HEK293 (cell line): ENCODE data around the gene SUGP2.

Experiments used
- CTCF ChIA-PET: fragments of 350-600 bp; formaldehyde crosslinking; extraction: SDS; loops from one replicate; lab custom pipeline; 2021; ENCODE audit warnings: antibody characterized with exemption; lab: Yijun Ruan, JAX
- POLR2A ChIA-PET: fragments of 300-600 bp; formaldehyde crosslinking; extraction: SDS; loops from one replicate; lab custom pipeline; 2020; ENCODE audit warnings: antibody characterized with exemption, inconsistent platforms; lab: Yijun Ruan, JAX
- H3K27ac ChIP-seq: fragments of 200-500 bp; sonication (Bioruptor generic); 2 replicates; pipeline ENCODE4 v1.5.1; 2014; ENCODE audit warnings: low read depth, low read length, control low read depth, inconsistent platforms; ENCODE audit errors: extremely low read depth
- H3K36me3 ChIP-seq, 2 experiments: fragments of 200-500 bp in 1 of 2; sonication (Bioruptor generic) in 1 of 2; 1 replicate in 1 of 2; 2 replicates in 1 of 2; pipeline ENCODE4 v1.5.1; 2014 to 2017; ENCODE audit warnings: inconsistent platforms in 2 of 2, low read length in 2 of 2; ENCODE audit not compliant: control insufficient read depth in 2 of 2, insufficient read depth in 1 of 2
- H3K4me1 ChIP-seq: fragments of 200-500 bp; sonication (Bioruptor generic); 2 replicates; pipeline ENCODE4 v1.5.1; 2014; ENCODE audit warnings: mild to moderate bottlenecking, low read length, inconsistent platforms; ENCODE audit not compliant: control insufficient read depth, insufficient read depth
- H3K4me3 ChIP-seq: 2 replicates; pipeline ENCODE4 v1.5.1; 2011; ENCODE audit warnings: low read depth, mild to moderate bottlenecking, control low read depth, low read length, moderate library complexity
- H3K9me3 ChIP-seq: fragments of 200-500 bp; sonication (Bioruptor generic); 2 replicates; pipeline ENCODE4 v1.5.1; 2014; ENCODE audit warnings: low read depth, low read length, inconsistent platforms; ENCODE audit not compliant: control insufficient read depth, insufficient read depth
- HOXA7 ChIP-seq: sonication (generic); formaldehyde crosslinking; IDR thresholded peaks from 2 replicates; pipeline ENCODE4 v1.8.1; 2022; ENCODE audit warnings: missing genetic modification reagents, borderline replicate concordance
- KLF1 ChIP-seq: fragments of 450-650 bp; formaldehyde crosslinking; IDR thresholded peaks from 2 replicates; pipeline ENCODE4 v1.5.1; 2016; ENCODE audit warnings: missing biosample characterization, missing genetic modification characterization
- KLF16 ChIP-seq: fragments of 450-650 bp; formaldehyde crosslinking; IDR thresholded peaks from 2 replicates; pipeline ENCODE4 v1.5.1; 2017; ENCODE audit warnings: missing biosample characterization, missing genetic modification characterization
- KLF7 ChIP-seq: fragments of 450-650 bp; formaldehyde crosslinking; IDR thresholded peaks from 2 replicates; pipeline ENCODE4 v1.5.1; 2016; ENCODE audit warnings: missing biosample characterization, missing genetic modification characterization, borderline replicate concordance
- KLF9 ChIP-seq: fragments of 450-650 bp; formaldehyde crosslinking; IDR thresholded peaks from 2 replicates; pipeline ENCODE4 v1.5.1; 2016; ENCODE audit warnings: missing biosample characterization, missing genetic modification characterization, low read depth
- MYNN ChIP-seq: fragments of 450-650 bp; formaldehyde crosslinking; IDR thresholded peaks from 2 replicates; pipeline ENCODE4 v1.5.1; 2016; ENCODE audit warnings: missing biosample characterization, missing genetic modification characterization, borderline replicate concordance
- PRDM2 ChIP-seq: fragments of 450-650 bp; formaldehyde crosslinking; IDR thresholded peaks from 2 replicates; pipeline ENCODE4 v1.5.1; 2016; ENCODE audit warnings: missing biosample characterization, missing genetic modification characterization, borderline replicate concordance
- SCRT1 ChIP-seq: fragments of 450-650 bp; formaldehyde crosslinking; IDR thresholded peaks from 2 replicates; pipeline ENCODE4 v1.5.1; 2016; ENCODE audit warnings: missing biosample characterization, missing genetic modification characterization, borderline replicate concordance
- SP7 ChIP-seq: fragments of 450-650 bp; formaldehyde crosslinking; IDR thresholded peaks from 2 replicates; pipeline ENCODE4 v1.5.1; 2016; ENCODE audit warnings: missing biosample characterization, missing genetic modification characterization
- ZBTB11 ChIP-seq: fragments of 450-650 bp; formaldehyde crosslinking; conservative IDR thresholded peaks from 2 replicates; pipeline ENCODE4 v1.5.1; 2016; ENCODE audit warnings: low read depth, missing biosample characterization, missing genetic modification characterization
- ZBTB17 ChIP-seq: fragments of 450-650 bp; formaldehyde crosslinking; IDR thresholded peaks from 2 replicates; pipeline ENCODE4 v1.5.1; 2016; ENCODE audit warnings: missing biosample characterization, missing genetic modification characterization
- ZFP41 ChIP-seq: fragments of 450-650 bp; formaldehyde crosslinking; IDR thresholded peaks from 2 replicates; pipeline ENCODE4 v1.5.1; 2016; ENCODE audit warnings: missing biosample characterization, missing genetic modification characterization, borderline replicate concordance
- ZNF138 ChIP-seq: fragments of 450-650 bp; formaldehyde crosslinking; IDR thresholded peaks from 2 replicates; pipeline ENCODE4 v1.5.1; 2016; ENCODE audit warnings: missing biosample characterization, missing genetic modification characterization, borderline replicate concordance
- ZNF2 ChIP-seq: fragments of 450-650 bp; formaldehyde crosslinking; IDR thresholded peaks from 2 replicates; pipeline ENCODE4 v1.5.1; 2016; ENCODE audit warnings: missing biosample characterization, missing genetic modification characterization
- ZNF223 ChIP-seq: fragments of 450-650 bp; formaldehyde crosslinking; IDR thresholded peaks from 2 replicates; pipeline ENCODE4 v1.5.1; 2016; ENCODE audit warnings: missing biosample characterization, missing genetic modification characterization
- ZNF324 ChIP-seq: fragments of 450-650 bp; formaldehyde crosslinking; IDR thresholded peaks from 2 replicates; pipeline ENCODE4 v1.5.1; 2016; ENCODE audit warnings: missing biosample characterization, missing genetic modification characterization
- ZNF366 ChIP-seq: fragments of 450-650 bp; formaldehyde crosslinking; conservative IDR thresholded peaks from 2 replicates; pipeline ENCODE4 v1.5.1; 2016; ENCODE audit warnings: missing biosample characterization, missing genetic modification characterization
- ZNF514 ChIP-seq: fragments of 450-650 bp; formaldehyde crosslinking; IDR thresholded peaks from 2 replicates; pipeline ENCODE4 v1.5.1; 2016; ENCODE audit warnings: missing biosample characterization, missing genetic modification characterization
- ZNF658 ChIP-seq: fragments of 450-650 bp; formaldehyde crosslinking; IDR thresholded peaks from 2 replicates; pipeline ENCODE4; 2016; ENCODE audit warnings: missing biosample characterization, missing genetic modification characterization
- ZNF701 ChIP-seq: fragments of 450-650 bp; formaldehyde crosslinking; IDR thresholded peaks from 2 replicates; pipeline ENCODE4 v1.5.1; 2016; ENCODE audit warnings: missing biosample characterization, missing genetic modification characterization
- ZNF704 ChIP-seq: fragments of 450-650 bp; formaldehyde crosslinking; IDR thresholded peaks from 2 replicates; pipeline ENCODE4 v1.5.1; 2016; ENCODE audit warnings: missing biosample characterization, missing genetic modification characterization
- ZNF776 ChIP-seq: fragments of 450-650 bp; formaldehyde crosslinking; IDR thresholded peaks from 2 replicates; pipeline ENCODE4 v1.5.0; 2017; ENCODE audit warnings: missing biosample characterization, missing genetic modification characterization, borderline replicate concordance
- ZNF837 ChIP-seq: fragments of 450-650 bp; formaldehyde crosslinking; IDR thresholded peaks from 2 replicates; pipeline ENCODE4 v1.5.1; 2016; ENCODE audit warnings: missing biosample characterization, missing genetic modification characterization
- ZSCAN23 ChIP-seq: fragments of 450-650 bp; formaldehyde crosslinking; IDR thresholded peaks from 2 replicates; pipeline ENCODE4 v1.5.1; 2016; ENCODE audit warnings: missing biosample characterization, missing genetic modification characterization
- TF ChIP-seq, protein P1 (sequence below): fragments of 450-650 bp; formaldehyde crosslinking; IDR thresholded peaks from 2 replicates; pipeline ENCODE4 v1.5.1; 2017; ENCODE audit warnings: missing biosample characterization, missing genetic modification characterization

SUGP2 gene

GRCh38 chr19:19057317-19057716 is 24.0 kb upstream of the SUGP2 start (continued):
- TF ChIP-seq, protein P1, sequence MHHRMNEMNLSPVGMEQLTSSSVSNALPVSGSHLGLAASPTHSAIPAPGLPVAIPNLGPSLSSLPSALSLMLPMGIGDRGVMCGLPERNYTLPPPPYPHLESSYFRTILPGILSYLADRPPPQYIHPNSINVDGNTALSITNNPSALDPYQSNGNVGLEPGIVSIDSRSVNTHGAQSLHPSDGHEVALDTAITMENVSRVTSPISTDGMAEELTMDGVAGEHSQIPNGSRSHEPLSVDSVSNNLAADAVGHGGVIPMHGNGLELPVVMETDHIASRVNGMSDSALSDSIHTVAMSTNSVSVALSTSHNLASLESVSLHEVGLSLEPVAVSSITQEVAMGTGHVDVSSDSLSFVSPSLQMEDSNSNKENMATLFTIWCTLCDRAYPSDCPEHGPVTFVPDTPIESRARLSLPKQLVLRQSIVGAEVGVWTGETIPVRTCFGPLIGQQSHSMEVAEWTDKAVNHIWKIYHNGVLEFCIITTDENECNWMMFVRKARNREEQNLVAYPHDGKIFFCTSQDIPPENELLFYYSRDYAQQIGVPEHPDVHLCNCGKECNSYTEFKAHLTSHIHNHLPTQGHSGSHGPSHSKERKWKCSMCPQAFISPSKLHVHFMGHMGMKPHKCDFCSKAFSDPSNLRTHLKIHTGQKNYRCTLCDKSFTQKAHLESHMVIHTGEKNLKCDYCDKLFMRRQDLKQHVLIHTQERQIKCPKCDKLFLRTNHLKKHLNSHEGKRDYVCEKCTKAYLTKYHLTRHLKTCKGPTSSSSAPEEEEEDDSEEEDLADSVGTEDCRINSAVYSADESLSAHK: no peak
- no peak for TF ChIP-seq SP7
- no peak for TF ChIP-seq SCRT1 (tag by site-specific recombination)
- TF ChIP-seq ZNF223 (tag by site-specific recombination): no peak
- TF ChIP-seq ZNF2 (tag by site-specific recombination): no peak
- TF ChIP-seq ZNF704 (tag by site-specific recombination): no peak
- no peak for TF ChIP-seq ZNF701
- no peak for TF ChIP-seq KLF7 (tag by site-specific recombination)
- TF ChIP-seq KLF9 (tag by site-specific recombination): no peak
- TF ChIP-seq KLF1 (tag by site-specific recombination): no peak
- no peak for TF ChIP-seq ZNF776

- CTCF ChIA-PET: interaction anchor here (0.7 kb wide), 2 partner anchors 41 to 804 kb away, joined by 4 read pairs; no protein-coding TSS in a partner anchor
- H3K36me3 ChIP-seq: peaks cover 0 to 69% of the 10 kb centered on the region in 2 experiments; a peak in 2 of 3 replicates
- H3K4me3 ChIP-seq: no peak overlapping the region
- H3K27ac ChIP-seq: no peak overlapping the region
- no peaks in the 10 kb centered on the region for H3K9me3 ChIP-seq
- POLR2A ChIA-PET: no interaction called here
- H3K4me1 ChIP-seq: no peaks in the 10 kb centered on the region
- TF ChIP-seq MYNN (tag by site-specific recombination) (no peak), ZBTB17 (tag by site-specific recombination) (no peak), ZNF514 (tag by site-specific recombination) (no peak), ZNF223 (tag by site-specific recombination) (no peak), ZNF837 (tag by site-specific recombination) (no peak), ZNF366 (no peak), PRDM2 (no peak), KLF9 (tag by site-specific recombination) (no peak), ZNF138 (no peak), ZFP41 (tag by site-specific recombination) (no peak), ZSCAN23 (tag by site-specific recombination) (no peak), ZBTB11 (tag by site-specific recombination) (no peak), ZNF658 (no peak), ZNF324 (tag by site-specific recombination) (no peak), HOXA7 (CRISPR knock-in tag) (no peak), KLF16 (tag by site-specific recombination) (no peak)
Measured at GRCh38 chr19:19056636-19057275, 23.4 kb upstream of the SUGP2 start.
